ENCODE data around the gene POLR3K.
"Not testable (repeated sequence)": the region's sequence is repeated elsewhere in the genome, so short reads cannot be mapped to it uniquely, and the experiment has no call there.

Gene POLR3K

GRCh38 chr16:63998-64913, 10.8 kb upstream of the POLR3K start:
- no peak for DNase-seq

DNA sequence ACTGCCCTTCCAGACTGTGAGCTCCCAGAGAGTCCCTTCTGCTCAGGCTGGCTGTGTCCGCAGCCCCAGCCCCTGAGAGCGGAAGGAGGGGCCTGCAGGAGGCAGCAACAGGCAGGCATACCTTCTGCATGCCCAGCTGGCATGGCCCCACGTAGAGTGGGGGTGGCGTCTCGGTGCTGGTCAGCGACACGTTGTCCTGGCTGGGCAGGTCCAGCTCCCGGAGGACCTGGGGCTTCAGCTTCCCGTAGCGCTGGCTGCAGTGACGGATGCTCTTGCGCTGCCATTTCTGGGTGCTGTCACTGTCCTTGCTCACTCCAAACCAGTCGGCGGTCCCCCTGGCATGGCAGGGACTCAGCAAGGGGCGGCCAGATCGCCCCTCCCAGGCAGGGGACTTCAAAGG, 10.1 kb upstream of the POLR3K start:
- DNase-seq, result no peak

DNA sequence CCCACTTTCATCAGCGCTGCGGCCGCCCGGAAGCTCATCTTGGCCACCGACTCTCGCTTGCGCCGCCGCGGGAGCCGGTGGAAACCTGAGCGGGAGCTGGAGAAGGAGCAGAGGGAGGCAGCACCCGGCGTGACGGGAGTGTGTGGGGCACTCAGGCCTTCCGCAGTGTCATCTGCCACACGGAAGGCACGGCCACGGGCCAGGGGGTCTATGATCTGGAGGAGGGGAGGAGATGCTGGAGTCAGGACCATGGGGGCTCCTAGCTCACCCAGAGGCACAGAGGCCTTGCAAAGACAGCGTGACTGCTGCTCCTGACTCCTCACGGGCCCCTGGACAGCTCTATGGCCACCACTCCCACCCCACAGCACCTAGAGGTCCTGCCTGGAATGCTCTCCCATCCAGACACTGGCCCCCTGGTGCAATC, 9.6 kb upstream of the POLR3K start:
- DNase-seq, result no peak

DNA sequence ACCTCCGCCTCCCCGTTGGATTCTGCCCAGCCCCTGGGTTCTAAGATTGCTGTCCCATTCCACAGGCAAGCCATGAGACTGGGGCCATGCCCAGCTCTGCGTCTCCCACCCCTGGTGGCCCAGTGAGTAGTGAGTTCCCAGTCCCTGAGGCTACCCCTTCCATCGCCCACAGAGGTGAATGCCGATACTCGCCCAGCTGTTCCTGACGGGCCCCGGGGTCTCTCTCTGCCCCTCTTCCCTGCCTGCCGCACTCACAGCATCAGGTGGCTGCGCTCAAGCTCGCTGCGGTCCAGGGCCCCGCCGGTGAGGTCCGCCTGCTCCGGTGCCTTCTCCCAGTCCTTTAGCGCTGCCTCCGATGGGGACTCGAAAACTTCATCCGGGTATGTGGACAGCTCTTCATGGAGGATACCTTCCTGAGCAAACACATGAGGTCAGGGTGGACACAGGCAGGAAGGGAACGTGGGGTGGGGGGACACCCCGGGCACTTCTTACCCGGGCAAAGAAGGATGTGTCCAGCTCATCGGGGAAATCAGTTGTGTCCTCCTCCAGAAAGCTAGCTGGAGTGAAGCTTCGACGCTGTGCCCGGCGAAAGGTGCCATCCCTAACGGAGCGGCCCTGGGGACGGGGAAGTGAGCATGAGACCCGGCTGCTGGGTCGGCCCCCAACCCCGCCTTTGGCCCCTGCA, 9.0 kb upstream of the POLR3K start:
- no peak for DNase-seq

- DNase-seq, result no peak
Observed at GRCh38 chr16:61879-62281, 8.5 kb upstream of the POLR3K start.

DNA sequence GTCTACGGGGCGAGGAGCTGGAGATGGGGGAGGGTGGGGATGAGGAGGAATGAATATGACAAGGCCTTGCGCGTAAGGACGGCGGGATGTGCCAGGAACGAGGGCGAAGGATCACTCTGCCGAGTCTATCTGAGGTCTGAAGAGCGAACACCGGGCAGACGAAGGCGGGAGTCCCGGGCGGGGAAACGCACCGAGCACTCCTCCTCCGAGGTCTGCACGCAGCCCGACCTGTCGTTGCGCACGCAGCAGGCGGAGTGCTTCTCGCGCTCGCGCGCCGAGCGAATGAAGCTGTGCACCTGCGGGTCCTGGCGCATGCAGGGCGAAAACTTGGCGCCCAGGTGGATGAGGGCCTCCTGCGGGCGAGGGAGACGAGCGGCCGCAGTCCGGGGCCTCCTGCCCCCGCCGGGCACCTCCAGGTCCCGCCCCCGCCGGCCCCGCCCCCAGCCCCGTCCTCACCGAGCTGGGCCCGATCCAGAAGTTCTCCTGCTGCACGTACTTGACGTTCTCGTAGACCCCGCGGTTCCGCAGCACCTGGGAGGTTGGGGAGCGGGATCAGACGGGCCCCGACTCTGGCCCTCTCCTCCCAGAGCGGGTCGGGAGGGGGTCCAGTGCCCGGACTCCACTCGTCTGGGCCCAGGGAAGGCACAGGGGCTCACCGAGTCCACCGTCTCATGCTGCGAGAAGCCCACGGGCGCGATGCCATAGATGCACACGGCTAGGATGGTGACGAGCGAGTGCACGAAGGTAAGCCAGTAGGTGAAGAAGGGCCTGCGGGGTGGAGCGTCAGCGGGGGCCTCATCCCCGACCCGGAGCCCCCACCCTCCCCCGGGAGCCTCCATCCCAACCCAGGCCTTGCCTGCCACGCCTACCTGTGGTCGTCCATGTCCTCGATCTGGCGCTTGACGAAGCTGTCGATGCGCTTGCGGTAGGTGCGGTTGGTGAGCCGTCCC, 7.8 kb upstream of the POLR3K start:
- DNase-seq, result no peak

DNA sequence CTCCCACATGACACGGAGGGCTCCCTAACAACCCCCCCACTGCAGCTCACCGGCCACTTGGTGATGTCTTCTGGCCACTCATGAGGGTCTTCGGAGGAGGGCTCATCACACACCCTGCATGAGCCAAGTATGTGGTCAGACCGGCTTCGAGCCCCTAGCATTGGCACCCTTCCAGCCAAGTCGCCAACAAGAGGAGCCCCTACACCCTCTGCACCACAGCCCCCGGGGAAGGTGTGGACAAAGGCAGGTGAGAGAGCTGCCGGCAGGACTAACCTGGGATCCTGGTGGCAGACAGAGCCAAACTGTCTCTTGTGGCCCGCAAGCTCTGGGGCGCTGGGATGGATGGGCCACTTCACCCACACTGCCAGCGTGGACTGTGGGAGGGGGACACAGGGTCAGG, 6.8 kb upstream of the POLR3K start:
- no peak for DNase-seq

DNA sequence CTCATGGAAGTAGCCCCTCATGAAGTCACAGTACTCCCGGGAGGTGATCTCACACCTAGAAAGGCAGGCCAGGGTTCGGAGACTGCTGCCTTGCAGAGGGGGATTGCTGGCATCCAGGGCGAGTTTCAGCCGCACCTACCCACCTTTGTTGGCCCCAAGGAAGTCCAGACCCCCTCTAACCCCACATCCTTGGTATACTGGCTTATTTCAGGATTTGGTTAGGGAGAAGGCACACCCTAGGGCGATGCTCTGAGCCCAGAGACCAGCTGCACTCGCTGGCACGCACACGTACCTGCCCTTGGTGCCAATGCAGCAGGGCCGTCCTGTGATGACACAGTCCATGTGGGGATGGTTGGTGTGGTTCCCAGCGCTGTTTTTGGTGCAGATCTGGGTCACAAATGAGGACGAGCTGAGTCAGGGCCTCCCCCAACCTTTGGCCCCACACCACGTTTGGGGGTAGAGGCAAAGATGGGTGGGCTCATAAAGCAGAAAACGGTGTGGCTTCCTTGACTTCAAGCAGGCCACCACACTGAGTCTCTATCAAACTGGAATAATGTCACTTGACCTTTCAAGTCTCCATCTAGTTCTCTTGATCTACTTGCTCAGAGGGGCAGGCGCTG, 6.1 kb upstream of the POLR3K start:
- no peak for DNase-seq

- DNase-seq, result no peak
Observed at GRCh38 chr16:58491-59439, 5.4 kb upstream of the POLR3K start.

GRCh38 chr16:57711-58110, 4.3 kb upstream of the POLR3K start:
- DNase-seq, result no peak

DNA sequence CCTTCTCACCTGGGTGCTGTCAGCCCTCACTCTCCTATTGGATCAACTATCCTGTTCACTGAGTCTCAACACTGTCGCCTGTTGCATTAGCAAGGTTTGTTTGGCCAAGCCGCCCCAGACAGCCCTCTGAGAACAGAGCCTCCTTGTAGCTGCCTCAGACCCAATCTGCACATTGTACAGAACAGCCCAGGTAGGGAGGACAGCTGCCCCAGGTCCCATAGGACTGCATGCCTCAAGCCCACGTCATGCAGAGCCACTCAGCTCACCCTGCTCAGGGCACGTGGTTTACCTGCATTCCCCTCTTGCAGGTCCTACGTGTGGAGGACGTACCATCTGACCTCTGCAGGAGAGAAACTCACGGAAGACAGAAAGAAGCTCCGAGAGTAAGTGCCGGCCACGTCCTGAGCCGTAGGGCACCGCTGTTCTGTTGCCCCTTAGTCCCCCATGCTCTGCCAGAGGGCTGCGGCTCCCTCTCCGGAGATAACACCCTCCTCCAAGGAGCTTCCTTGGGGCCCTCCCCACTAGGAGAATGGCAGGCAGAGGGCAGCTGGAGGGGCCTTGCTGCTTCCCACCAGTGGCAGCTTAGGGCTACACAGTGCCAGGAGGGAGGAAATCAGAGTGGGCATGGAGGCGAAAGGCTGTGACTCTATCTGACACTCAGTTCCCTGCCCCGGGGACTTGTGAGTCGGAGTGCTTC, 3.0 kb upstream of the POLR3K start:
- no peak for DNase-seq

DNA sequence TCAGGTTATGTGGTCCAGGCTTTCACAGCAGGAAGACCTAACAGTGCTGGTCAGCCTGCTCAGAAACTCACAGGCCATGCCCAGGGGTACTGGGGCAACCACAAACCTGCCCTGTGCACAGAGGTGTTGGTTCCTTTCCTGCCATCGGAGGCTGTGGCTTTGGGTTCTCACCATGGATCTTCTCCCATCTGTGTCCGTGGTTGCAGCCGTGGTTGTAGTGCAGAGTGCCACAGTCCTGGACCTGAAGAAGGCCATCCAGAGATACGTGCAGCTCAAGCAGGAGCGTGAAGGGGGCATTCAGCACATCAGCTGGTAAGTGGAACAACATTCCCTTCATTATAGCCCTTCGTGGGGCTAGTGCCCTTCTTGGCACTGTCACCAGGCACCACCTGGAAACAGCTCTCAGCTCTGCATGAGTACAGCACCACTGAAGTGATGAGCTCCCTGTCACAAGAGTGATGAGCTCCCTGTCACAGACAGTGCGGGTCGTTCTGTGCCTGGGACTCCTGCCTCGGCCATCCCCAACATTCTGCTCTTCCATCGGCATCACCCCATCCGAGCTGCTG, 2.2 kb upstream of the POLR3K start:
- no peak for DNase-seq

DNA sequence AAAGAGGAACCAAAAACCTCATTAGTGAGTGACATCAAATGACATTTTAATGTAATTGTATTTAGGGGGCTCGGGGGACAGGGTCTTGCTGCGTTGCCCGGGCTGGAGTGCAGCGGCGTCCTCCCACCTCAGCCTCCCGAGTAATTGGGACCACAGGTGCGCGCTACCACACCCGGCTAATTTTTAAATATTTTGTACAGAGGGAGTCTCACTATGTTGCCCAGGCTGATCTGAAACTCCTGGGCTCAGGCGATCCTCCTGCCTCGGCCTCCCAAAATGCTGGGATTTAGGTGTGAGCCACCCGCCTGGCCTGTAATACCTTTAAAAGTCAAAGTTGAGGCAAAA, 801 bp upstream of the POLR3K start:
- no peak for DNase-seq

DNA sequence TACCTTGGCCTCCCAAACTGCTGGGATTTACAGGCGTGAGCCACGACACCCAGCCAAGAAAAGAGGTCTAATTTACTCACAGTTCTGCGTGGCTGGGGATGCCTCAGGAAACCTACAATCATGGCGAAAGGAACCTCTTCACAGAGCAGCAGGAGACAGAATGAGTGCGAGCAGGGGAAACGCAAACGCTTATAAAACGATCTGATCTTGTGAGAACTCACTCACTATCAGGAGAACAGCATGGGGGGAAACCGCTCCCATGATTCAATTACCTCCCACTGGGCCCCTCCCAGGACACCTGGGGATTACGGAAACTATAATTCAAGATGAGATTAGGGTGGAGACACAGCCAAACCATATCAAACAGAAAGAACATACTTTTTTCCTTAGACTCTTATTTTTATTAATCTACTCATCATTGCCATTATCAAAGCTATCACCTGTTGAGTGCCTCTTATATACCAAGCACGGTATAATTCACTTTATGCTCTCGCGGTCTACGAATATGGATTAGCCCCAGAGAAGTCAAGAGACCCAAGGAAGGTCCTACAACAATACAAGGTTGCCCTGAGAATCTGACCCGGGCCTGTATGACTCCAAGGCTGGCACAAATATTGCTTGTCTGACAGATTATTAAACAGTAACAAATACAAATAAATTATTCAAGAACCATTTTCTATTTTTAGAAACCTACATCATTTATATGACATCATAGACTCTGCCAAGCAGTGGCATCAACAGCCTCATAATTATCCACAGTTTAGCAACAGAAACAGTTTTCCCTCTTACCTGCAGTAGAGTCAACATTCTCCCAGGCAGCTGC, 2.4 kb downstream of the POLR3K start:
- DNase-seq, result no peak

DNA sequence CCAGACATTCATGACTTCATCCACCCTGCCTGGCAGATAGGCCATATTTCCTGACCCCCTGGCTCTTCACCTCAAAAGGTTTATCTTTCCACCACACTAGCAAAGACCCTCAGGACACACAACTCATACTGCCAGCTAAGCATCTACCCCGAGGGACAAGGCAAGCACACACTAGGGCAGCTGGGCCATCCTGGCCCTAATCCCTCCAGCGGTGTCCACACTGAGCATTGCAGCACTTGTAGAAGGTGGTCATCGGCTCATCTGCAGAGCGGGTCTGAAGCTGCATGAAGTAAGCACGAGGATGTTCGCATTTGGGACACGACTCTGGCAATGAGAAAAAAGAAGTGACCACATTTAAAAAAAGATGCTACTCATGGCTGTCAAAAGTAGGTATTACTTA, 6.2 kb downstream of the POLR3K start:
- DNase-seq, result no peak

DNA sequence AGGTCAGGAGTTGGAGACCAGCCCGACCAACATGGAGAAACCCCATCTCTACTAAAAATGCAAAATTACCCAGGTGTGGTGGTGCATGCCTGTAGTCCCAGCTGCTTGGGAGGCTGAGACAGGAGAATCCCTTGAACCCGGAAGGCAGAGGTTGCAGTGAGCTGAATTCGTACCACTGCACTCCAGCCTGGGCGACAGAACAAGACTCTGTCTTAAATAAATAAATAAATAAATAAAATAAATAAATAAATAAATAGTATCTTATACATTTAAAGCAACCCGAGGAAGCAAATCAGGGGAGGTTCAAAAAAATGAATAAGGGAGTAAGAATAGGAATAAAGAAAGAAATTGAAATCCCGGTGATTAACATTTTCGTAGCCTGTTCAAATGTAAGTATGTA, 6.9 kb downstream of the POLR3K start:
- DNase-seq, result not testable (repeated sequence)

DNA sequence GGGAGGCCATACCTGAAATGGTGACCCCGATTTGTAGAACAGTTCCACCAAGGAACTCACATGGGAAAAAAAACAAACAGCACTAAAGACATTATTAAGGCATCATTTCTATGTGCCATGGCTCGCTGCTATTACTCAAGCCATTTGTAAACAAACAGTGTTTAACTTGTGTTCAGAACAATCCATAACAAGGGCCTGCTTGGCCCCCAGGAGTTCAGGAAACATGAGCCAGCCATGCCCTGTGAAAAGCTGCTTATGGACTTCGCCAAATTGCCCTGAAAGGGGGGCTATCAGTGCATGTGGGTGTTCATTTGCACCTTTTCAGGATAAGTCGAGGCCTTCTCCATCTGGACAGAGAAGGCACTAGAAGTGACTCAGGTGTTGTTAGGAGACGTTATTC, 8.0 kb downstream of the POLR3K start:
- DNase-seq, result no peak

GRCh38 chr16:44655-45054, 8.8 kb downstream of the POLR3K start:
- DNase-seq, result no peak

GRCh38 chr16:43294-43693, 10.1 kb downstream of the POLR3K start:
- no peak for DNase-seq

DNA sequence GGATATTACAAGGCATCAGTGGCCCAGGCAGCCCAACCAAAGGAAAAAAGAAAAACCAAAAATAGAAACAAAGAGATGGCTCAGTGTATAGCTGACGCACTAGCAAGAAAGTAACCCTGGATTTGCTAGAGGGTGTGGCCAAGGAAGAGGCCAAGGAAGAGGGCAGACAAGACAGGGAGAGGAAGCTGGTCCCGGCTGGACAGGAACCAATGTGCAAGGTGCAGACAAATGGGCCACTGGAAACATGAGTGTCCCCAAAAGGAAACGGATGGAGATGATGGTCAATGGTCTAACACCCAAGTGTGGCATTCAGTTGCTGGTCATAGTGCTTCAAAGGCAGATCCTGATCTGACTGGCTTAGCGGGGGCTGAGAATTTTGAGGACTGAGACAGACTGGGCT, 10.7 kb downstream of the POLR3K start:
- DNase-seq, result no peak

Measured in RPMI8226 (cell line).